Activated naive CD4-positive, alpha-beta T cell treated with anti-CD3 and anti-CD28 coated beads, Interleukin-2, amount 50 U/mL, for 24 hours (primary cell): ENCODE data around the gene CNOT2.
"Not testable (repeated sequence)": the region's sequence is repeated elsewhere in the genome, so short reads cannot be mapped to it uniquely, and the experiment has no call there.

Source experiments
- H3K27ac Mint-ChIP-seq: one replicate; pipeline ENCODE4 v1.8.0; 2021; ENCODE audit warnings: mild to moderate bottlenecking, mixed read lengths
- H3K27me3 Mint-ChIP-seq: one replicate; pipeline ENCODE4 v1.8.0; 2021; ENCODE audit warnings: mixed read lengths
- H3K36me3 Mint-ChIP-seq: one replicate; pipeline ENCODE4 v1.8.0; 2021; ENCODE audit warnings: mixed read lengths
- H3K4me1 Mint-ChIP-seq: one replicate; pipeline ENCODE4 v1.8.0; 2021; ENCODE audit warnings: mixed read lengths
- H3K4me3 Mint-ChIP-seq: one replicate; pipeline ENCODE4 v1.8.0; 2021; ENCODE audit warnings: mild to moderate bottlenecking, mixed read lengths
- H3K9me3 Mint-ChIP-seq: one replicate; pipeline ENCODE4 v1.8.0; 2021; ENCODE audit warnings: mixed read lengths

CNOT2 gene

DNA sequence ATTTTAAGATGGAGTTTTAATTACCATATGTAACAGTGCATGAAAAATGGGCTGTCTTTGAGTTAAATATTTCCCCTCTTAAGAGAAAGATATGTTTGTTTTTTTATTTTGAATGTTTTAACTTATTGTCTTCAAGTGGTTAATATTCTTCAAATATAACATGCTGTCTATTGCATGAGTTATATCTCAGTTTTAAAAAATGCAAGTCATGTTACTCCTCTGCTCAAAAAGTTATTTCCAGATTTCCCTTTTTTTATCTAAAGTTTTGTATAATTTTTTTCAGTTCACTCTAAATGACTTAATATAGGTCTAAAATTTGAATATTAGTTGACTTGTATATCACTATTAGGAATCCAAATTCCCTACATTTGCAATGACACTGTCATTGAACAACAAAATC is 117.0 kb downstream of the CNOT2 start:
- no peak overlapping the region for H3K4me3 Mint-ChIP-seq

GRCh38 chr12:70364695-70365397 is 121.6 kb downstream of the CNOT2 start:
- Mint-ChIP-seq H3K36me3 (no peaks in the 10 kb centered on the region), H3K4me3 (peak overlapping the region; percentile 83), H3K4me1 (peaks cover 30% of the 10 kb centered on the region), H3K9me3 (no peaks in the 10 kb centered on the region), H3K27me3 (peaks cover 2% of the 10 kb centered on the region), H3K27ac (no peak overlapping the region)

More for the DNA sequence above, 117.0 kb downstream of the CNOT2 start:
- Mint-ChIP-seq H3K9me3 (no peaks in the 10 kb centered on the region), H3K27me3 (peaks cover 2% of the 10 kb centered on the region), H3K27ac (no peak overlapping the region), H3K4me1 (peaks cover 16% of the 10 kb centered on the region), H3K36me3 (no peaks in the 10 kb centered on the region)

- Mint-ChIP-seq H3K4me3 (peak overlapping the region; percentile 83), H3K36me3 (no peaks in the 10 kb centered on the region), H3K9me3 (no peaks in the 10 kb centered on the region), H3K27ac (no peak overlapping the region), H3K27me3 (peaks cover 2% of the 10 kb centered on the region), H3K4me1 (peaks cover 30% of the 10 kb centered on the region)
Observed at GRCh38 chr12:70365398-70365647, 122.1 kb downstream of the CNOT2 start.

DNA sequence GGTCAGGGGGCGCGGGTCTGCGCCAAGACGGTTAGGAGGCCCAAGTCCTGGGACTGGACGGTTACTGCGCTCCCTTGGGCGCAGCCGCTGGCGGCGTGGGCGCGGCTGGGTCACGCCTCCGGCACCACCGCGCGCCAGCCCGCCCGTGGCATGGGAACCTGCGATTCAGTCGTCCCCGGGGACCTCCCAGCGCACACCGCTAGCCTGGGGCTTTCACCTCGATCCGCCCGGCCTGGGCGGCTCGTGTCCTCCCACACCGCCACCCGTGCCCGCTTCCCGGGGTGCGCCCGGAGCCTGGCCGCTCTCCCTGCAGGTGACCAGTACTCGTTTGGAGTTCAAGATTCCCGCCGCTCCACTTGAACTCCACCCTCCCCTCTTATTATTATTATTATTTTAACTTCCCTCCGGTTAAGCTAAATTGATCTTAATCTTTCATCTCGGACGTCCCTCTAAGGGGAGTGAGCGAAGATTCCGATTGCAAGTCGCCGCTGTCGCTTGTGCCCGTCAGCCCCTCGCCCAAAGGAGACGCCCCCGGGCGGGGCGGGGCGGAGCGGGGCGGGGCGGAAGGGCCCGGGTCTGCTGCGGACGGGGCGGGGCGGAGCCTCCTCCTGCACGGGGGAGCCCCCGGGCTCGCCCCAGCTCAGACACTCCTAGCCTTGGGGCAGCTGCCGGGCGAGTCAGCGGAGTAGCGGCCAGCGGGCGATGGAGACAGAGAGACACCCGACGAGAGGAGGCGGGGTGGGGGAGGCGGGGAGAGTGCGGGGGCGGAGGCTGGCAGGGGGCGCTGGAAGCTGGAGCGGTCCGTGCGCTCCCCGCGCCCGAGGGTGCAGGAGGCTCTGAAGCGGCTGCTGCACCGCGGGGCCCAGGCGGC is 122.7 kb downstream of the CNOT2 start, which contains the start of gene KCNMB4:
TSS of gene KCNMB4 (plus strand) at position 643 of the 871 bp plus-strand sequence. CDS start 445 bp downstream, outside the sequence.
- peak within 1 kb of the TSS; percentile 46 for H3K27ac Mint-ChIP-seq
- H3K4me1 Mint-ChIP-seq = peaks cover 30% of the 10 kb centered on the region
- H3K27me3 Mint-ChIP-seq = peaks cover 2% of the 10 kb centered on the region
- no peaks in the 10 kb centered on the region for H3K36me3 Mint-ChIP-seq
- H3K9me3 Mint-ChIP-seq = no peaks in the 10 kb centered on the region
- H3K4me3 Mint-ChIP-seq = peak within 1 kb of the TSS; percentile 92

DNA sequence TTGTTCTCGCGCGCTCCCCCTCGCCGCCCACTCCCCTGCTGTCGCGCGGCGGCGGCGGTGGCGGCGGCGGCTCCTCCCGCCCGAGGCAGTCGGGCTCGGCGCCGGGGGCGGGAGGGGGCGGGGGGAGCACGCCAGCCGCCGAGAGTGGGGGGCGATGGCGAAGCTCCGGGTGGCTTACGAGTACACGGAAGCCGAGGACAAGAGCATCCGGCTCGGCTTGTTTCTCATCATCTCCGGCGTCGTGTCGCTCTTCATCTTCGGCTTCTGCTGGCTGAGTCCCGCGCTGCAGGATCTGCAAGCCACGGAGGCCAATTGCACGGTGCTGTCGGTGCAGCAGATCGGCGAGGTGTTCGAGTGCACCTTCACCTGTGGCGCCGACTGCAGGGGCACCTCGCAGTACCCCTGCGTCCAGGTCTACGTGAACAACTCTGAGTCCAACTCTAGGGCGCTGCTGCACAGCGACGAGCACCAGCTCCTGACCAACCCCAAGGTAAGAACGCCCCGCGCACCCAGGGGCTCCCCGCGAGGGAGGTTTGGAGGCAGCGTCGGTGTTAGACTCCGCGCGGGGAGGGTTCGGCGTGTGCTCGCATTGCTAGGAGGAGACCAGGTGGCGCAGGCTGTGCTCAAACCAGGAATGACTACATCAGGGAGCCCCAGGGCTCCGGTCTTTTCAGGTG is 123.5 kb downstream of the CNOT2 start:
- H3K9me3 Mint-ChIP-seq = no peaks in the 10 kb centered on the region
- peaks cover 2% of the 10 kb centered on the region for H3K27me3 Mint-ChIP-seq
- H3K4me1 Mint-ChIP-seq = peaks cover 30% of the 10 kb centered on the region
- peak overlapping the region; percentile 92 for H3K4me3 Mint-ChIP-seq
- peak overlapping the region; percentile 46 for H3K27ac Mint-ChIP-seq
- H3K36me3 Mint-ChIP-seq = no peaks in the 10 kb centered on the region

GRCh38 chr12:70367258-70368141 is 124.3 kb downstream of the CNOT2 start:
- Mint-ChIP-seq H3K9me3 (no peaks in the 10 kb centered on the region), H3K36me3 (no peaks in the 10 kb centered on the region), H3K27me3 (peaks cover 2% of the 10 kb centered on the region), H3K27ac (no peak overlapping the region), H3K4me1 (peaks cover 30% of the 10 kb centered on the region), H3K4me3 (peak overlapping the region; percentile 92)

GRCh38 chr12:70372881-70373280 is 129.6 kb downstream of the CNOT2 start:
- H3K27ac Mint-ChIP-seq = no peak overlapping the region
- H3K4me1 Mint-ChIP-seq = no peaks in the 10 kb centered on the region
- no peak overlapping the region for H3K4me3 Mint-ChIP-seq
- H3K27me3 Mint-ChIP-seq = no peaks in the 10 kb centered on the region
- H3K36me3 Mint-ChIP-seq = no peaks in the 10 kb centered on the region
- H3K9me3 Mint-ChIP-seq = no peaks in the 10 kb centered on the region

GRCh38 chr12:70379846-70380245 is 136.6 kb downstream of the CNOT2 start:
- H3K27me3 Mint-ChIP-seq = no peaks in the 10 kb centered on the region
- H3K4me3 Mint-ChIP-seq = no peak overlapping the region
- H3K9me3 Mint-ChIP-seq = no peaks in the 10 kb centered on the region
- no peak overlapping the region for H3K27ac Mint-ChIP-seq
- peaks cover 6% of the 10 kb centered on the region for H3K36me3 Mint-ChIP-seq
- H3K4me1 Mint-ChIP-seq = peaks cover 7% of the 10 kb centered on the region

DNA sequence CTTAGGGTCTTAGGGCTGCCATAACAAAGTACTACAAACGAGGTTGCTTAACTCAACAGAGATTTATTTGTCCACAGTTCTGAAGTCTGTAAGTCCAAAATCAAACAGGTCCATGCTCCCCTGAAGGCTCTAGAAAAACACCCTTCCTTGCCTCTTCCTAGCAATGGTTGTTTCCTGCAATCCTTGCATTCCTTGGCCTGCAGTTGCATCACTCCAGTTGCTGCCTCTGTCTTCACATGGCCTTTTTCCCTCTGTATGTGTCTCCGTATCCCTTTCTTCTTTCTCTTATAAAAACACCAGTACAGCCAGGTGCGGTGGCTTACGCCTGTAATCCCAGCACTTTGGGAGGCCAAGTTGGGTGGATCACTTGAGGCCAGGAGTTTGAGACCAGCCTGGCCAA is 140.3 kb downstream of the CNOT2 start:
- H3K27me3 Mint-ChIP-seq = no peaks in the 10 kb centered on the region
- no peaks in the 10 kb centered on the region for H3K9me3 Mint-ChIP-seq
- no peak overlapping the region for H3K27ac Mint-ChIP-seq
- no peak overlapping the region for H3K4me3 Mint-ChIP-seq
- H3K4me1 Mint-ChIP-seq = peaks cover 7% of the 10 kb centered on the region
- peaks cover 4% of the 10 kb centered on the region for H3K36me3 Mint-ChIP-seq

- H3K27ac Mint-ChIP-seq = no peak overlapping the region
- H3K4me3 Mint-ChIP-seq = no peak overlapping the region
- H3K36me3 Mint-ChIP-seq = peaks cover 4% of the 10 kb centered on the region
- peaks cover 7% of the 10 kb centered on the region for H3K4me1 Mint-ChIP-seq
- H3K9me3 Mint-ChIP-seq = no peaks in the 10 kb centered on the region
- no peaks in the 10 kb centered on the region for H3K27me3 Mint-ChIP-seq
Observed at GRCh38 chr12:70383886-70384285, 140.7 kb downstream of the CNOT2 start.

- H3K36me3 Mint-ChIP-seq = peaks cover 4% of the 10 kb centered on the region
- H3K27ac Mint-ChIP-seq = no peak overlapping the region
- H3K4me1 Mint-ChIP-seq = no peaks in the 10 kb centered on the region
- peaks cover 6% of the 10 kb centered on the region for H3K9me3 Mint-ChIP-seq
- H3K4me3 Mint-ChIP-seq = no peak overlapping the region
- H3K27me3 Mint-ChIP-seq = no peaks in the 10 kb centered on the region
Observed at GRCh38 chr12:70386771-70387170, 143.5 kb downstream of the CNOT2 start.

DNA sequence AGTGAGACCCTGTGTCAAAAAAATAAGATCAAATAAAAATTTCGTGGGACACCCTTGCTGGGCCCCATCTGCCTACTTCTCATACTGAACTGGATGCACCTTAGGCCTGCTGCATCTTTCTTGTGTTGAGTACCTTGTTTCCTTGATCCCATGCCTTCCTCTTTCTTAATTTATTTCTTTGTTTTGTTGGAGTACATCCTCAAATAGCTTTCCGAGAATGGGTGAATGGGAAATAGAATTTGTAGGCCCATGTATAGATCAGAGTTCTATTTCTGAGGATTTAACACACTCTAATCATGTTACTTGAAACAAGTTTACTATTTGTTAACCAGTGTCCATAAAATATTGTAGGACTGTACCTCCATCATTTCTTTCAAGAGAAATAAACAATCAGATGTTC is 146.4 kb downstream of the CNOT2 start:
- H3K4me1 Mint-ChIP-seq = no peaks in the 10 kb centered on the region
- H3K27ac Mint-ChIP-seq = no peak overlapping the region
- H3K4me3 Mint-ChIP-seq = no peak overlapping the region
- no peaks in the 10 kb centered on the region for H3K27me3 Mint-ChIP-seq
- H3K36me3 Mint-ChIP-seq = peaks cover 4% of the 10 kb centered on the region
- peaks cover 6% of the 10 kb centered on the region for H3K9me3 Mint-ChIP-seq

DNA sequence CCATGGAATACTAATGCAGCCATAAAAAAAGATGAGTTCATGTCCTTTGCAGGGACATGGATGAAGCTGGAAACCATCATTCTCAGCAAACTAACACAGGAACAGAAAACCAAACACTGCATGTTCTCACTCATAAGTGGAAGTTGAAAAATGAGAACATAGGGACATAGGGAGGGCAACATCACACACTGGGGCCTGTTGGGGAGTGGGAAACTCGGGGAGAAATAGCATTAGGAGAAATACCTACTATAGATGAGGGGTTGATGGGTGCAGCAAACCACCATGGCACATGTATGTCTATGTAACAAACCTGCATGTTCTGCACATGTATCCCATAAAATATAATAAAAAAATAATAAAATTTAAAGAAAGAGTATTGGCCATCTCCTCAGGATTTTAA is 149.4 kb downstream of the CNOT2 start:
- not testable (repeated sequence) for H3K9me3 Mint-ChIP-seq, H3K27me3 Mint-ChIP-seq, H3K4me3 Mint-ChIP-seq, H3K4me1 Mint-ChIP-seq, H3K27ac Mint-ChIP-seq, H3K36me3 Mint-ChIP-seq

DNA sequence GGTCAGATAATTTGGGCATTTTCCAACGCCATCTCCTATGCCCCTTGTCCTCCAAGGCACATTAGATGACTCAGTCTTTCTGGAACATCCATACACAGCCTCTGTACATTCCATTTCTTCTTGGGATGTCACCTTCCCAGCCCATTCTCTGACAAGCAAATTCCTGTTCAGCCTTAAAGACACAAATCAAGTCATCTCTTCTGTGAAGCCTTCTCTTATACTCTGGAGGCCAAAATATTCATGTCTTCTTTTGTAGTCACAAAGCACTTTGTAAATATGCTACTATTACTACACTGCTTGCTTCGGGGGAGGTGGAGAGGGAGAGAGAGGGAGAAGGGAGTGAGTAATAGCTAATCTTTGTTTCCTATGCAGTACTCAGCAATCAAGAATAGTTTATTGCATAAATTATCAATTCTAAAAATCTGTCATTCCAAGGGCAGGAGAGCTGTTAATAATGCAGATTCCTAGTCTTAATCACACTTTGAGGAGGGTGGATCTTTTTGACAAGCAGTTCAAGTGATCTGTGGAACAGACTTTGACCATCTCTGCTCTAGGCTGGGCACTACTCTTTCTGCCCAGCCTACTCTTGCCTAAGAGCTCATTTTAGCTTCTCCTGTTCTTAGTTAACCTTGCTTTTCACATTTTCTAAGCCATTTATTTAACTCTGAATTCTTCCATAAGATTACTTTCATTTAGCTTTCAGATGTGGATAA is 150.7 kb downstream of the CNOT2 start:
- Mint-ChIP-seq H3K27ac (no peak overlapping the region), H3K27me3 (no peaks in the 10 kb centered on the region), H3K4me3 (no peak overlapping the region), H3K9me3 (peaks cover 6% of the 10 kb centered on the region), H3K36me3 (peaks cover 4% of the 10 kb centered on the region), H3K4me1 (no peaks in the 10 kb centered on the region)

GRCh38 chr12:70398002-70398401 is 154.8 kb downstream of the CNOT2 start:
- H3K9me3 Mint-ChIP-seq = no peaks in the 10 kb centered on the region
- no peak overlapping the region for H3K27ac Mint-ChIP-seq
- no peaks in the 10 kb centered on the region for H3K4me1 Mint-ChIP-seq
- H3K27me3 Mint-ChIP-seq = no peaks in the 10 kb centered on the region
- H3K4me3 Mint-ChIP-seq = no peak overlapping the region
- H3K36me3 Mint-ChIP-seq = peaks cover 15% of the 10 kb centered on the region
